Liver (tissue), 9 donors: ENCODE data around the gene SOX5. TPM values are rescaled to one million over a fixed set of nuclear protein-coding genes. Genes with fewer than 3 reads are reported as not detected.

Source experiments
- DNase-seq: peaks from one replicate; pipeline ENCODE4 v3.0.0-alpha.2; 2017; ENCODE audit warnings: low spot score
- H3K27ac ChIP-seq, 2 donors: one replicate each; pipeline ENCODE4 v1.7.0; 2013; ENCODE audit warnings: inconsistent platforms in 2 of 2, low read length in 2 of 2, control low read depth in 1 of 2, low read depth in 1 of 2, mild to moderate bottlenecking in 1 of 2
- H3K27me3 ChIP-seq, 4 donors: one replicate each; pipeline versions ENCODE4 v1.6.1 to v1.7.0; 2013; ENCODE audit warnings: low read length in 3 of 4, inconsistent platforms in 1 of 4, mild to moderate bottlenecking in 1 of 4, moderate library complexity in 1 of 4; ENCODE audit not compliant: control insufficient read depth in 4 of 4, insufficient read depth in 4 of 4
- H3K36me3 ChIP-seq, 4 donors: one replicate each; pipeline versions ENCODE4 v1.6.1 to v1.7.0; 2013; ENCODE audit warnings: low read length in 3 of 4, mild to moderate bottlenecking in 3 of 4, low read depth in 1 of 4, moderate library complexity in 1 of 4; ENCODE audit not compliant: control insufficient read depth in 4 of 4, insufficient read depth in 3 of 4
- H3K4me1 ChIP-seq, 4 donors: one replicate each; pipeline versions ENCODE4 v1.6.1 to v1.7.0; 2013; ENCODE audit warnings: low read length in 3 of 4, mild to moderate bottlenecking in 3 of 4, moderate library complexity in 1 of 4; ENCODE audit not compliant: control insufficient read depth in 4 of 4, insufficient read depth in 4 of 4
- H3K4me3 ChIP-seq, 3 donors: one replicate each; pipeline versions ENCODE4 v1.6.1 to v1.7.0; 2013; ENCODE audit warnings: low read length in 3 of 3, control low read depth in 1 of 3, low read depth in 1 of 3, mild to moderate bottlenecking in 1 of 3
- H3K9ac ChIP-seq, 2 donors: one replicate each; pipeline ENCODE4 v1.7.0; 2013; ENCODE audit warnings: low read length in 2 of 2, mild to moderate bottlenecking in 2 of 2, moderate library complexity in 2 of 2, control low read depth in 1 of 2, low read depth in 1 of 2
- H3K9me3 ChIP-seq, 4 donors: one replicate each; pipeline versions ENCODE4 v1.6.1 to v1.7.0; 2013; ENCODE audit warnings: low read length in 3 of 4; ENCODE audit not compliant: control insufficient read depth in 4 of 4
- EGR1 ChIP-seq, 2 donors: IDR thresholded peaks; 2 replicates each; pipeline ENCODE4 v1.6.1; 2016 to 2018; ENCODE audit warnings: antibody characterized with exemption in 2 of 2, low read depth in 2 of 2
- FOXA1 ChIP-seq: IDR thresholded peaks from 2 replicates; pipeline ENCODE4 v1.6.1; 2016; ENCODE audit warnings: antibody characterized with exemption
- FOXA2 ChIP-seq: IDR thresholded peaks from 2 replicates; pipeline ENCODE4 v1.6.1; 2016; ENCODE audit warnings: antibody characterized with exemption
- GABPA ChIP-seq, 2 donors: IDR thresholded peaks in 1 of 2; conservative IDR thresholded peaks in 1 of 2; 2 replicates each; pipeline ENCODE4 v1.6.1; 2016; ENCODE audit warnings: antibody characterized with exemption in 2 of 2, mild to moderate bottlenecking in 1 of 2, moderate library complexity in 1 of 2
- HNF4A ChIP-seq, 2 donors: conservative IDR thresholded peaks; 2 replicates each; pipeline ENCODE4 v1.6.1; 2016; ENCODE audit warnings: antibody characterized with exemption in 2 of 2, mild to moderate bottlenecking in 2 of 2
- HNF4G ChIP-seq: IDR thresholded peaks from 2 replicates; pipeline ENCODE4 v1.6.1; 2016; ENCODE audit warnings: antibody characterized with exemption
- JUND ChIP-seq, 2 donors: IDR thresholded peaks; 2 replicates each; pipeline ENCODE4 v1.6.1; 2016; ENCODE audit warnings: antibody characterized with exemption in 2 of 2
- NR2F2 ChIP-seq: IDR thresholded peaks from 2 replicates; pipeline ENCODE4 v1.6.1; 2016; ENCODE audit warnings: antibody characterized with exemption
- RAD21 ChIP-seq, 2 donors: IDR thresholded peaks; 2 replicates each; pipeline ENCODE4 v1.6.1; 2016; ENCODE audit warnings: antibody characterized with exemption in 2 of 2, mild to moderate bottlenecking in 2 of 2
- REST ChIP-seq: IDR thresholded peaks from 2 replicates; pipeline ENCODE4 v1.6.1; 2016; ENCODE audit warnings: antibody characterized with exemption, mild to moderate bottlenecking
- RXRA ChIP-seq, 2 donors: IDR thresholded peaks; 2 replicates each; pipeline ENCODE4 v1.6.1; 2017 to 2018; ENCODE audit warnings: antibody characterized with exemption in 2 of 2, mild to moderate bottlenecking in 1 of 2
- SP1 ChIP-seq: IDR thresholded peaks from 2 replicates; pipeline ENCODE4 v1.6.1; 2018; ENCODE audit warnings: antibody characterized with exemption, mild to moderate bottlenecking
- TAF1 ChIP-seq: conservative IDR thresholded peaks from 2 replicates; pipeline ENCODE4 v1.6.1; 2016; ENCODE audit warnings: antibody characterized with exemption, mild to moderate bottlenecking
- YY1 ChIP-seq: IDR thresholded peaks from 2 replicates; pipeline ENCODE4 v1.6.1; 2016; ENCODE audit warnings: antibody characterized with exemption, mild to moderate bottlenecking
- ZBTB33 ChIP-seq: IDR thresholded peaks from 2 replicates; pipeline ENCODE4 v1.6.1; 2016; ENCODE audit warnings: antibody characterized with exemption
- WGBS: extraction: QIAGEN DNeasy Blood & Tissue Kit; methylation state at CpG from one replicate; pipeline ENCODE4 v1.1.7; 2013; 5-methylcytosine and 5-hydroxymethylcytosine counted together
- polyA plus RNA-seq, 2 donors: library from polyadenylated mRNA; stranded (reverse) in 1 of 2; unstranded in 1 of 2; fragments of 200-250 nt in 1 of 2; fragments of >200 nt in 1 of 2; fragmentation: Nextera tagmentation in 1 of 2; extraction: Ambion mirVana in 1 of 2; gene quantifications; one replicate each; pipeline versions ENCODE4 v1.2.1 to v1.2.3, GENCODE V29; 2013 to 2015
- total RNA-seq, 2 donors: library from RNA; depleted of rRNA; stranded (reverse); fragments of >200 nt; gene quantifications; one replicate each; pipeline ENCODE4 v1.2.3, GENCODE V29; 2014
- TF ChIP-seq, protein P1 (sequence below): IDR thresholded peaks from 2 replicates; pipeline ENCODE4 v1.6.1; 2016; ENCODE audit warnings: antibody characterized with exemption
- TF ChIP-seq, protein P2 (sequence below): IDR thresholded peaks from 2 replicates; pipeline ENCODE4 v1.6.1; 2016; ENCODE audit warnings: antibody characterized with exemption
- TF ChIP-seq, protein P3 (sequence below): fragments of 150-350 bp; IDR thresholded peaks from 2 replicates; pipeline ENCODE4 v1.5.1; 2017; ENCODE audit warnings: improper control_type of control experiment, low read depth, low read length; ENCODE audit not compliant: missing input control
- donor health status: healthy.
- donor health status: healthy.
- donor health status: healthy.
- donor health status: healthy.
- donor health status: healthy.

Gene SOX5
- total and polyA plus RNA-seq, 4 donors, result 2.3 to 42.4 (median 12.3) TPM

- TF ChIP-seq ZBTB33, result no peak
- TF ChIP-seq, protein P1, sequence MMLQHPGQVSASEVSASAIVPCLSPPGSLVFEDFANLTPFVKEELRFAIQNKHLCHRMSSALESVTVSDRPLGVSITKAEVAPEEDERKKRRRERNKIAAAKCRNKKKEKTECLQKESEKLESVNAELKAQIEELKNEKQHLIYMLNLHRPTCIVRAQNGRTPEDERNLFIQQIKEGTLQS, result no peak
- no peak for TF ChIP-seq HNF4G
- no peaks in the 10 kb centered on the region for H3K27me3 ChIP-seq
- peaks cover 3 to 24% (median 14%) of the 10 kb centered on the region in 4 donors for H3K36me3 ChIP-seq
- H3K4me1 ChIP-seq, result no peaks in the 10 kb centered on the region
- H3K4me3 ChIP-seq, result no peak overlapping the region
- no peak overlapping the region for H3K27ac ChIP-seq
- DNase-seq, result no peak
- 96% methylated on average over 8 of the region's 8 CpGs for WGBS
- no peaks in the 10 kb centered on the region for H3K9me3 ChIP-seq
- no peak overlapping the region for H3K9ac ChIP-seq
Observed at GRCh38 chr12:23534196-23534595, 415.3 kb downstream of the SOX5 start.

DNA sequence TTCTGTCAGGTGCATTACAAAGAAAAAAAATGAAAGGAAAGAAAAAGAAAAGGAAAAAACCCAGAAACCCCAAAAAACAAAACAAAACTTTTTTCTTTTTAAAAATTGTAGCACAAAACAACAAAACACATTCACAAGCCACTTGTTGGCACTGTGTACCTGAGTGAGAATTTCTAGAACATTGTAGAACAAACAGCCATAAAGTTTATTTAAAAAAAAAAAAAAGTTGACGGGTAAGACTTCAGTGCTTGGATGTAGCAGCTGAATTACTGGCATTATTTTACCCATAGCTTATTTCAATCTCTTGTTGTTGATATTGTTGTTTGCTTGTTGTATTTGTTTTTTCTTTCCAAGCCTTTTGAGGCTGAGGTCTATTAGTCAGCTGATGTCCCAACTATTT lies 415.8 kb downstream of the SOX5 start:
- no peaks in the 10 kb centered on the region for H3K4me1 ChIP-seq
- H3K36me3 ChIP-seq, result peaks cover 3 to 24% (median 14%) of the 10 kb centered on the region in 4 donors
- no peak overlapping the region for H3K9ac ChIP-seq
- no peak for TF ChIP-seq HNF4A (conservative IDR thresholded peaks at IDR 0.05)
- TF ChIP-seq TAF1, result no peak
- TF ChIP-seq GABPA (IDR thresholded peaks at IDR 0.05 in 1 of 2, conservative IDR thresholded peaks at IDR 0.05 in 1 of 2), result no peak
- TF ChIP-seq NR2F2, result no peak
- TF ChIP-seq FOXA1, result no peak
- TF ChIP-seq, protein P2, sequence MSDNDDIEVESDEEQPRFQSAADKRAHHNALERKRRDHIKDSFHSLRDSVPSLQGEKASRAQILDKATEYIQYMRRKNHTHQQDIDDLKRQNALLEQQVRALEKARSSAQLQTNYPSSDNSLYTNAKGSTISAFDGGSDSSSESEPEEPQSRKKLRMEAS, result no peak
- no peak for TF ChIP-seq SP1
- TF ChIP-seq HNF4G, result no peak
- no peak for TF ChIP-seq REST
- no peak for TF ChIP-seq FOXA2
- no peak for TF ChIP-seq JUND (IDR thresholded peaks at IDR 0.05)
- no peak for TF ChIP-seq ZBTB33
- no peak for TF ChIP-seq RAD21 (IDR thresholded peaks at IDR 0.05)
- TF ChIP-seq, protein P3, sequence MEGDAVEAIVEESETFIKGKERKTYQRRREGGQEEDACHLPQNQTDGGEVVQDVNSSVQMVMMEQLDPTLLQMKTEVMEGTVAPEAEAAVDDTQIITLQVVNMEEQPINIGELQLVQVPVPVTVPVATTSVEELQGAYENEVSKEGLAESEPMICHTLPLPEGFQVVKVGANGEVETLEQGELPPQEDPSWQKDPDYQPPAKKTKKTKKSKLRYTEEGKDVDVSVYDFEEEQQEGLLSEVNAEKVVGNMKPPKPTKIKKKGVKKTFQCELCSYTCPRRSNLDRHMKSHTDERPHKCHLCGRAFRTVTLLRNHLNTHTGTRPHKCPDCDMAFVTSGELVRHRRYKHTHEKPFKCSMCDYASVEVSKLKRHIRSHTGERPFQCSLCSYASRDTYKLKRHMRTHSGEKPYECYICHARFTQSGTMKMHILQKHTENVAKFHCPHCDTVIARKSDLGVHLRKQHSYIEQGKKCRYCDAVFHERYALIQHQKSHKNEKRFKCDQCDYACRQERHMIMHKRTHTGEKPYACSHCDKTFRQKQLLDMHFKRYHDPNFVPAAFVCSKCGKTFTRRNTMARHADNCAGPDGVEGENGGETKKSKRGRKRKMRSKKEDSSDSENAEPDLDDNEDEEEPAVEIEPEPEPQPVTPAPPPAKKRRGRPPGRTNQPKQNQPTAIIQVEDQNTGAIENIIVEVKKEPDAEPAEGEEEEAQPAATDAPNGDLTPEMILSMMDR, result no peak
- no peak for TF ChIP-seq EGR1 (IDR thresholded peaks at IDR 0.05; ENCODE audit: low read depth in 2 of 2)
- no peak for TF ChIP-seq RXRA (IDR thresholded peaks at IDR 0.05)
- TF ChIP-seq YY1, result no peak
- TF ChIP-seq, protein P1, result no peak
- no peaks in the 10 kb centered on the region for H3K27me3 ChIP-seq
- no peaks in the 10 kb centered on the region for H3K9me3 ChIP-seq
- no peak overlapping the region for H3K27ac ChIP-seq
- WGBS, result 94% methylated on average over 1 of the region's 1 CpG
- no peak for DNase-seq
- no peak overlapping the region for H3K4me3 ChIP-seq
